Motor neuron (in vitro differentiated cells): ENCODE results near the gene C11orf68. TPM values are rescaled to one million over a fixed set of nuclear protein-coding genes. Genes with fewer than 3 reads are reported as not detected.

ENCODE experiments used
- ATAC-seq, 8 experiments: fragments of 200-7000 bp; cut with Tn5 transposase; replicated peaks in 6 of 8; 2 replicates each; pipeline ENCODE4 v1.8.0; 2021; ENCODE audit warnings: mild to moderate bottlenecking in 8 of 8, moderate library complexity in 8 of 8
- H3K27ac ChIP-seq, 2 donors: fragments of 250-450 bp; sonication (Bioruptor Pico); 2 replicates each; pipeline ENCODE4 v1.9.0; 2021; ENCODE audit warnings: antibody characterized with exemption in 2 of 2, mild to moderate bottlenecking in 2 of 2, moderate library complexity in 1 of 2
- H3K4me1 ChIP-seq, 2 donors: fragments of 250-450 bp; sonication (Bioruptor Pico); replicated peaks in 1 of 2; 2 replicates each; pipeline ENCODE4 v1.6.1; 2021; ENCODE audit warnings: antibody characterized with exemption in 2 of 2, mild to moderate bottlenecking in 2 of 2, moderate library complexity in 1 of 2
- H3K4me3 ChIP-seq, 5 donors: fragments of 250-450 bp; sonication (Bioruptor Pico); 2 replicates each; pipeline ENCODE4 v1.9.0; 2021; ENCODE audit warnings: antibody characterized with exemption in 5 of 5, mild to moderate bottlenecking in 5 of 5, moderate library complexity in 4 of 5
- WGBS, 10 experiments: fragments of 450-650 bp; shearing (Covaris generic); methylation state at CpG; one replicate each; pipeline ENCODE4 v1.0.0; 2022; 5-methylcytosine and 5-hydroxymethylcytosine counted together
- in situ Hi-C, 9 experiments: fragments of 400-800 bp; cut with MboI; loops; one replicate each; pipeline ENCODE4 v1.15.0; 2021; ENCODE audit warnings: low sequenced_read_pairs in 9 of 9, low pct_unique_long_range_greater_than_20kb in 2 of 9; ENCODE audit not compliant: unreplicated experiment in 9 of 9
- total RNA-seq, 8 experiments: library from RNA; unstranded; fragments of 300-600 nt; gene quantifications; 2 replicates each; pipeline versions ENCODE4 v1.2.3 to v1.2.4, GENCODE V29; 2022

C11orf68 gene
- total RNA-seq, 8 experiments from 2014 or later: 10.5 to 24.5 (median 21.5) TPM

GRCh38 chr11:65934014-65934413, 15.2 kb upstream of the C11orf68 start:
- Histone ChIP-seq H3K4me3 (no peak overlapping the region), H3K4me1 (peaks cover 10 to 16% of the 10 kb centered on the region in 2 donors), H3K27ac (no peak overlapping the region)
- in situ Hi-C loops: no loop called here
- ATAC-seq: no peak
- 51 to 100% (median 87%) methylated on average over 2 to 4 of the region's 4 CpGs for WGBS, 10 experiments

- 2 to 71% (median 42%) methylated on average over 1 to 8 of the region's 9 CpGs; no CpG with 5 or more reads in 2 of the 10 experiments for WGBS, 10 experiments
- no peak overlapping the region for H3K4me3 ChIP-seq
- ATAC-seq: peak in 3 of 8 experiments; percentile 65 to 90 (median 67)
Observed at GRCh38 chr11:65932558-65932919, 13.7 kb upstream of the C11orf68 start.

GRCh38 chr11:65931773-65932557, 13.1 kb upstream of the C11orf68 start:
- 40 to 100% (median 86%) methylated on average over 1 to 5 of the region's 13 CpGs; no CpG with 5 or more reads in 3 of the 10 experiments for WGBS, 10 experiments
- Histone ChIP-seq H3K4me3 (no peak overlapping the region), H3K27ac (no peak overlapping the region), H3K4me1 (no peaks in the 10 kb centered on the region)
- peak in 1 of 8 experiments; percentile 36 for ATAC-seq
- in situ Hi-C loops: no loop called here

More at GRCh38 chr11:65932558-65932919, 13.7 kb upstream of the C11orf68 start:
- no peak overlapping the region for H3K27ac ChIP-seq
- peaks cover 1 to 4% of the 10 kb centered on the region in 2 donors for H3K4me1 ChIP-seq
- in situ Hi-C loops: no loop called here

- Histone ChIP-seq H3K27ac (no peak overlapping the region), H3K4me1 (no peaks in the 10 kb centered on the region), H3K4me3 (no peak overlapping the region)
- no peak for ATAC-seq
- WGBS, 10 experiments: 40 to 94% (median 79%) methylated on average over 1 to 3 of the region's 6 CpGs; no CpG with 5 or more reads in 2 of the 10 experiments
- in situ Hi-C loops: no loop called here
Observed at GRCh38 chr11:65928667-65929066, 9.8 kb upstream of the C11orf68 start.

- no peak overlapping the region for H3K4me3 ChIP-seq
- no peak overlapping the region for H3K27ac ChIP-seq
- peak in 1 of 8 experiments; percentile 73 for ATAC-seq
- WGBS, 10 experiments: 13 to 100% (median 60%) methylated on average over 1 to 5 of the region's 9 CpGs; no CpG with 5 or more reads in 3 of the 10 experiments
- H3K4me1 ChIP-seq: no peaks in the 10 kb centered on the region
- in situ Hi-C loops: no loop called here
Observed at GRCh38 chr11:65927904-65928397, 9.1 kb upstream of the C11orf68 start.

GRCh38 chr11:65925397-65925796, 6.5 kb upstream of the C11orf68 start:
- H3K27ac ChIP-seq: no peak overlapping the region
- in situ Hi-C loops: no loop called here
- no peak for ATAC-seq
- 17 to 60% (median 54%) methylated on average over 1 to 2 of the region's 2 CpGs; no CpG with 5 or more reads in 4 of the 10 experiments for WGBS, 10 experiments
- peaks cover 4 to 5% of the 10 kb centered on the region in 2 donors for H3K4me1 ChIP-seq
- H3K4me3 ChIP-seq: no peak overlapping the region

- in situ Hi-C loops: no loop called here
- H3K4me1 ChIP-seq: peaks cover 14% of the 10 kb centered on the region in 2 donors
- no peak for ATAC-seq
- WGBS, 10 experiments: 90 to 100% (median 100%) methylated on average over 2 to 3 of the region's 3 CpGs; no CpG with 5 or more reads in 6 of the 10 experiments
- no peak overlapping the region for H3K4me3 ChIP-seq
- no peak overlapping the region for H3K27ac ChIP-seq
Observed at GRCh38 chr11:65922565-65922964, 3.7 kb upstream of the C11orf68 start.

GRCh38 chr11:65921876-65922275, 3.0 kb upstream of the C11orf68 start:
- H3K4me3 ChIP-seq: no peak overlapping the region
- ATAC-seq: no peak
- H3K4me1 ChIP-seq: peaks cover 17% of the 10 kb centered on the region in 2 donors
- in situ Hi-C loops: no loop called here
- 95 to 100% (median 97%) methylated on average over 3 to 8 of the region's 10 CpGs; no CpG with 5 or more reads in 7 of the 10 experiments for WGBS, 10 experiments
- no peak overlapping the region for H3K27ac ChIP-seq

- no CpG with 5 or more reads among the region's 12 CpGs for WGBS, 10 experiments
- Histone ChIP-seq H3K4me1 (peaks cover 17% of the 10 kb centered on the region in 2 donors), H3K4me3 (peak overlapping the region in 1 of 5 donors; percentile 97), H3K27ac (no peak overlapping the region)
- ATAC-seq: no peak
- in situ Hi-C loops: no loop called here
Observed at GRCh38 chr11:65921033-65921555, 2.2 kb upstream of the C11orf68 start.

- 20 to 60% (median 58%) methylated on average over 1 to 10 of the region's 15 CpGs; no CpG with 5 or more reads in 6 of the 10 experiments for WGBS, 10 experiments
- Histone ChIP-seq H3K4me3 (peak overlapping the region; percentile 89 to 97 (median 91)), H3K4me1 (peaks cover 17% of the 10 kb centered on the region in 2 donors), H3K27ac (no peak overlapping the region)
- ATAC-seq: peak in 1 of 8 experiments; percentile 0
- in situ Hi-C loops: no loop called here
Observed at GRCh38 chr11:65920372-65920802, 1.5 kb upstream of the C11orf68 start.

GRCh38 chr11:65919573-65920371, 910 bp upstream of the C11orf68 start:
- peak overlapping the region; percentile 76 to 79 for H3K27ac ChIP-seq
- ATAC-seq: peak in 5 of 8 experiments; percentile 6 to 49 (median 15)
- 0 to 4% methylated on average over 1 to 12 of the region's 60 CpGs; no CpG with 5 or more reads in 8 of the 10 experiments for WGBS, 10 experiments
- peak overlapping the region; percentile 89 to 97 (median 91) for H3K4me3 ChIP-seq
- peaks cover 17% of the 10 kb centered on the region in 2 donors for H3K4me1 ChIP-seq
- in situ Hi-C loops: no loop called here

- H3K27ac ChIP-seq: peak within 1 kb of the TSS; percentile 92 to 96
- WGBS, 10 experiments: no CpG with 5 or more reads among the region's 59 CpGs
Observed at GRCh38 chr11:65919141-65919572, 295 bp upstream of the C11orf68 start, which contains the start of gene DRAP1. DRAP1 (plus strand) TSS chr11:65919426; CDS start chr11:65919502, 76 bp downstream.

More at GRCh38 chr11:65919141-65919572, 295 bp upstream of the C11orf68 start, which contains the start of gene DRAP1:
- peaks cover 17% of the 10 kb centered on the region in 2 donors for H3K4me1 ChIP-seq
- H3K4me3 ChIP-seq: peak within 1 kb of the TSS; percentile 89 to 97 (median 91)
- peak; percentile 74 to 93 (median 91) for ATAC-seq
- in situ Hi-C loops: no loop called here
